IMR-90 (cell line): ENCODE results near the gene SS18. TPM values are rescaled to one million over a fixed set of nuclear protein-coding genes. Genes with fewer than 3 reads are reported as not detected.

Experiments used
- ATAC-seq: fragments of 200-7000 bp; cut with Tn5 transposase; 2 replicates; pipeline ENCODE4 v1.9.1; 2020; ENCODE audit warnings: low read depth, mild to moderate bottlenecking, moderate library complexity
- BruUV-seq: library from RNA; stranded (reverse); fragments of 400-500 nt; replicated peaks from 2 replicates; lab custom pipeline; 2021; lab: Mats Ljungman, UMichigan
- CTCF ChIA-PET: fragments of 300-600 bp; formaldehyde crosslinking; extraction: SDS; loops from one replicate; lab custom pipeline; 2021; ENCODE audit warnings: antibody characterized with exemption; lab: Yijun Ruan, JAX
- POLR2A ChIA-PET: fragments of 300-600 bp; sonication (Branson Sonifier 250); formaldehyde crosslinking; loops from one replicate; lab custom pipeline; 2022; ENCODE audit warnings: antibody characterized with exemption; ENCODE audit not compliant: unreplicated experiment; lab: Charles Lee
- DNase-seq: peaks from one replicate; pipeline ENCODE4 v3.0.0; 2013
- H2AFZ ChIP-seq: replicated peaks from 2 replicates; pipeline ENCODE3; 2013; ENCODE audit warnings: low read length, mild to moderate bottlenecking; ENCODE audit not compliant: poor library complexity
- H2AK5ac ChIP-seq: 2 replicates; pipeline ENCODE4 v1.6.1; 2013; ENCODE audit warnings: low read depth, low read length, inconsistent platforms
- H2AK9ac ChIP-seq: replicated peaks from 2 replicates; pipeline ENCODE3; 2013; ENCODE audit warnings: mild to moderate bottlenecking, low read depth, low read length, moderate library complexity; ENCODE audit not compliant: poor library complexity
- H2BK120ac ChIP-seq: 2 replicates; pipeline ENCODE4 v1.6.1; 2013; ENCODE audit warnings: low read depth, low read length, inconsistent platforms
- H2BK15ac ChIP-seq: 3 replicates; pipeline ENCODE4 v1.6.1; 2013; ENCODE audit warnings: low read depth, low read length, inconsistent platforms
- H2BK20ac ChIP-seq: 2 replicates; pipeline ENCODE4 v1.6.1; 2013; ENCODE audit warnings: low read depth, mild to moderate bottlenecking, inconsistent platforms, low read length, moderate library complexity
- H2BK5ac ChIP-seq: 2 replicates; pipeline ENCODE4 v1.6.1; 2013; ENCODE audit warnings: mild to moderate bottlenecking, low read depth, low read length, inconsistent platforms; ENCODE audit not compliant: poor library complexity, severe bottlenecking
- H3K14ac ChIP-seq: replicated peaks from 2 replicates; pipeline ENCODE4 v1.6.1; 2013; ENCODE audit warnings: low read depth, low read length, inconsistent platforms
- H3K18ac ChIP-seq: 2 replicates; pipeline ENCODE4 v1.6.1; 2013; ENCODE audit warnings: low read depth, low read length, control low read depth
- H3K23ac ChIP-seq: 2 replicates; pipeline ENCODE4 v1.6.1; 2013; ENCODE audit warnings: low read depth, low read length, inconsistent platforms
- H3K27ac ChIP-seq: 2 replicates; pipeline ENCODE4 v1.5.1; 2013; ENCODE audit warnings: mild to moderate bottlenecking, control low read depth, low read length; ENCODE audit not compliant: insufficient read depth
- H3K27me3 ChIP-seq: 2 replicates; pipeline ENCODE4 v1.6.1; 2013; ENCODE audit warnings: low read length; ENCODE audit not compliant: control insufficient read depth, insufficient read depth
- H3K36me3 ChIP-seq: 2 replicates; pipeline ENCODE4 v1.6.1; 2013; ENCODE audit warnings: low read length, mixed read lengths; ENCODE audit not compliant: control insufficient read depth, insufficient read depth
- H3K4ac ChIP-seq: 2 replicates; pipeline ENCODE4 v1.6.1; 2013; ENCODE audit warnings: low read depth, low read length, inconsistent platforms
- H3K4me1 ChIP-seq: 2 replicates; pipeline ENCODE4 v1.6.1; 2013; ENCODE audit warnings: low read length, mixed read lengths; ENCODE audit not compliant: control insufficient read depth, insufficient read depth
- H3K4me2 ChIP-seq: 2 replicates; pipeline ENCODE4 v1.6.1; 2013; ENCODE audit warnings: low read depth, mild to moderate bottlenecking, control low read depth, low read length, moderate library complexity
- H3K4me3 ChIP-seq: 2 replicates; pipeline ENCODE4 v1.5.1; 2013; ENCODE audit warnings: low read depth, mild to moderate bottlenecking, control low read depth, low read length, moderate library complexity; ENCODE audit not compliant: insufficient read depth
- H3K56ac ChIP-seq: 2 replicates; pipeline ENCODE4 v1.6.1; 2013; ENCODE audit warnings: low read length, inconsistent platforms; ENCODE audit not compliant: insufficient read depth; ENCODE audit errors: extremely low read depth
- H3K79me1 ChIP-seq, 2 experiments: 2 replicates each; pipeline ENCODE4 v1.6.1; 2013; ENCODE audit warnings: low read length in 2 of 2, inconsistent platforms in 1 of 2, low read depth in 1 of 2
- H3K9ac ChIP-seq: 2 replicates; pipeline ENCODE4 v1.6.1; 2013; ENCODE audit warnings: low read depth, low read length, control low read depth
- H3K9me1 ChIP-seq: 2 replicates; pipeline ENCODE4 v1.6.1; 2013; ENCODE audit warnings: low read length, inconsistent platforms; ENCODE audit not compliant: insufficient read depth
- H3K9me3 ChIP-seq: 2 replicates; pipeline ENCODE4 v1.6.1; 2013; ENCODE audit warnings: low read length; ENCODE audit not compliant: control insufficient read depth, insufficient read depth
- H4K20me1 ChIP-seq: 2 replicates; pipeline ENCODE4 v1.6.1; 2013; ENCODE audit warnings: low read length, inconsistent platforms; ENCODE audit not compliant: insufficient read depth
- H4K5ac ChIP-seq: 2 replicates; pipeline ENCODE4 v1.6.1; 2013; ENCODE audit warnings: mild to moderate bottlenecking, low read depth, low read length, control low read depth
- H4K8ac ChIP-seq, 2 experiments: 2 replicates each; pipeline ENCODE4 v1.6.1; 2013; ENCODE audit warnings: low read depth in 2 of 2, low read length in 2 of 2, control low read depth in 1 of 2, inconsistent platforms in 1 of 2
- H4K91ac ChIP-seq: 2 replicates; pipeline ENCODE4 v1.6.1; 2013; ENCODE audit warnings: low read depth, low read length, inconsistent platforms; ENCODE audit not compliant: insufficient read depth
- BHLHE40 ChIP-seq: fragments of 150-350 bp; IDR thresholded peaks from 2 replicates; pipeline ENCODE4 v1.6.1; 2016; ENCODE audit warnings: mild to moderate bottlenecking, low read depth, low read length
- CEBPB ChIP-seq: IDR thresholded peaks from 2 replicates; pipeline ENCODE4 v1.6.1; 2012; ENCODE audit warnings: low read depth, low read length, improper control_type of control experiment
- CHD1 ChIP-seq: IDR thresholded peaks from 2 replicates; pipeline ENCODE4 v1.6.1; 2012; ENCODE audit warnings: low read depth, low read length, improper control_type of control experiment
- CTCF ChIP-seq: conservative IDR thresholded peaks from 2 replicates; pipeline ENCODE4 v1.5.1; 2012; ENCODE audit warnings: mild to moderate bottlenecking, low read depth, low read length, improper control_type of control experiment
- ELK1 ChIP-seq: fragments of 150-350 bp; IDR thresholded peaks from 2 replicates; pipeline ENCODE4 v1.6.1; 2016; ENCODE audit warnings: low read depth, mild to moderate bottlenecking, low read length, moderate library complexity, borderline replicate concordance
- FOS ChIP-seq: fragments of 150-350 bp; IDR thresholded peaks from 2 replicates; pipeline ENCODE4 v1.6.1; 2016; ENCODE audit warnings: low read depth, low read length
- MAFK ChIP-seq: IDR thresholded peaks from 2 replicates; pipeline ENCODE4 v1.6.1; 2012; ENCODE audit warnings: low read depth, low read length, improper control_type of control experiment
- MAZ ChIP-seq: IDR thresholded peaks from 2 replicates; pipeline ENCODE4 v1.6.1; 2012; ENCODE audit warnings: low read depth, mild to moderate bottlenecking, low read length, improper control_type of control experiment, moderate library complexity, borderline replicate concordance
- MXI1 ChIP-seq: IDR thresholded peaks from 2 replicates; pipeline ENCODE4 v1.6.1; 2012; ENCODE audit warnings: low read depth, mild to moderate bottlenecking, low read length, moderate library complexity, borderline replicate concordance
- NFE2L2 ChIP-seq: fragments of 150-350 bp; IDR thresholded peaks from 2 replicates; pipeline ENCODE4 v1.6.1; 2016; ENCODE audit warnings: low read depth, mild to moderate bottlenecking, low read length
- POLR2A ChIP-seq: IDR thresholded peaks from 2 replicates; pipeline ENCODE4 v1.6.1; 2012; ENCODE audit warnings: mild to moderate bottlenecking, low read depth, low read length
- RAD21 ChIP-seq: IDR thresholded peaks from 2 replicates; pipeline ENCODE4 v1.6.1; 2012; ENCODE audit warnings: low read length, improper control_type of control experiment
- RCOR1 ChIP-seq: IDR thresholded peaks from 2 replicates; pipeline ENCODE4 v1.6.1; 2012; ENCODE audit warnings: mild to moderate bottlenecking, low read length, improper control_type of control experiment; ENCODE audit not compliant: insufficient replicate concordance
- RFX5 ChIP-seq: IDR thresholded peaks from 2 replicates; pipeline ENCODE4 v1.8.0; 2012; ENCODE audit warnings: low read depth, mild to moderate bottlenecking, low read length, moderate library complexity
- SMC3 ChIP-seq: fragments of 150-350 bp; IDR thresholded peaks from 2 replicates; pipeline ENCODE4 v1.6.1; 2016; ENCODE audit warnings: low read depth, mild to moderate bottlenecking, antibody characterized with exemption, low read length, moderate library complexity
- USF2 ChIP-seq: fragments of 150-350 bp; IDR thresholded peaks from 2 replicates; pipeline ENCODE4 v1.6.1; 2017; ENCODE audit warnings: mild to moderate bottlenecking, antibody characterized with exemption, low read length, low read depth
- WGBS, 2 experiments: methylation state at CpG; one replicate each; pipeline versions ENCODE4 v1.1.5 to v1.1.7; 2013; ENCODE audit warnings: missing lambda C conversion rate in 2 of 2; ENCODE audit not compliant: insufficient read length in 1 of 2; ENCODE audit errors: extremely low coverage in 2 of 2; 5-methylcytosine and 5-hydroxymethylcytosine counted together
- dilution Hi-C: fragments of 300-500 bp; cut with HindIII; formaldehyde crosslinking; loops from one replicate; pipeline ENCODE4 v1.14.3; 2018; ENCODE audit warnings: low sequenced_read_pairs; ENCODE audit not compliant: unreplicated experiment
- in situ Hi-C: fragments of 300-500 bp; cut with MboI; formaldehyde crosslinking; loops from 3 replicates; pipeline ENCODE4 v1.14.3; 2019; ENCODE audit warnings: low sequenced_read_pairs, inconsistent platforms, mixed read lengths
- intact Hi-C: fragments of 100-400 bp; cut with micrococcal nuclease; formaldehyde crosslinking; loops from 2 replicates; pipeline ENCODE4 v1.10.0; 2022
- polyA plus RNA-seq, 3 experiments: library from polyadenylated mRNA; depleted of rRNA; stranded (reverse); fragments of >200 nt; gene quantifications; 2 replicates each; pipeline ENCODE4 v1.2.3, GENCODE V29; 2012; ENCODE audit warnings: low replicate concordance in 1 of 3
- total RNA-seq: library from RNA; depleted of rRNA; stranded (reverse); fragments of >200 nt; gene quantifications from 2 replicates; pipeline ENCODE4 v1.2.3, GENCODE V29; 2012

The SS18 gene
- total and polyA plus RNA-seq, 2 of the 4 experiments (the other 2 are of a cell fraction) = 112 to 242 TPM

GRCh38 chr18:26104035-26104434 lies 13.6 kb upstream of the SS18 start:
- H2BK5ac ChIP-seq = no peak overlapping the region

More at GRCh38 chr18:26104035-26104434, 13.6 kb upstream of the SS18 start:
- intact Hi-C loops = no loop called here
- Histone ChIP-seq H3K9ac (no peak overlapping the region), H3K27ac (no peak overlapping the region), H3K18ac (no peak overlapping the region), H3K23ac (no peak overlapping the region), H3K9me3 (no peaks in the 10 kb centered on the region), H2AK5ac (no peak overlapping the region), H4K8ac (no peak overlapping the region), H4K5ac (no peak overlapping the region), H3K14ac (no peak overlapping the region), H4K91ac (no peak overlapping the region), H2BK120ac (no peak overlapping the region), H4K20me1 (no peaks in the 10 kb centered on the region), H3K4me3 (no peak overlapping the region), H3K4ac (no peak overlapping the region), H3K4me1 (no peaks in the 10 kb centered on the region), H2AK9ac (no peak overlapping the region), H3K9me1 (no peaks in the 10 kb centered on the region), H3K79me1 (no peaks in the 10 kb centered on the region), H3K36me3 (no peaks in the 10 kb centered on the region), H3K56ac (no peak overlapping the region), H2BK15ac (no peak overlapping the region), H2BK20ac (no peak overlapping the region), H3K4me2 (no peak overlapping the region), H3K27me3 (no peaks in the 10 kb centered on the region), H2AFZ (no peak overlapping the region)
- WGBS, 2 experiments = no CpG with 5 or more reads among the region's 1 CpG
- ChIA-PET CTCF (no interaction called here), POLR2A (no interaction called here)
- BruUV-seq = no TSS peak
- DNase-seq (no peak), ATAC-seq (no peak)
- in situ Hi-C loops = no loop called here
- no peak for TF ChIP-seq RAD21
- TF ChIP-seq USF2 = no peak
- no peak for TF ChIP-seq CHD1
- TF ChIP-seq CTCF = no peak
- no peak for TF ChIP-seq ELK1
- no peak for TF ChIP-seq MAFK
- TF ChIP-seq SMC3 = no peak
- no peak for TF ChIP-seq RCOR1
- TF ChIP-seq MXI1 = no peak
- no peak for TF ChIP-seq NFE2L2
- no peak for TF ChIP-seq MAZ
- TF ChIP-seq POLR2A = no peak
- no peak for TF ChIP-seq FOS
- TF ChIP-seq RFX5 = no peak
- TF ChIP-seq BHLHE40 = no peak
- no peak for TF ChIP-seq CEBPB
- dilution Hi-C loops = no loop called here
